Fibroblast of skin of scalp (primary cell): ENCODE data around the gene TAX1BP1. TPM values are rescaled to one million over a fixed set of nuclear protein-coding genes. Genes with fewer than 3 reads are reported as not detected.
A peak's percentile ranks its signal among the peaks of the same experiment; 100 is the strongest.

Experiments used
- DNase-seq: peaks from one replicate; pipeline ENCODE4 v3.0.0-alpha.2; 2013
- polyA plus RNA-seq, 2 experiments: library from polyadenylated mRNA; unstranded; fragments of 120-200 nt; gene quantifications; one replicate each; pipeline ENCODE4 v1.2.1, GENCODE V29; 2013; ENCODE audit not compliant: insufficient read length in 2 of 2

Gene TAX1BP1
- 90.5 TPM for polyA plus RNA-seq (2013, experiment 1 of 2; ENCODE audit: insufficient read length)
- 100 TPM for polyA plus RNA-seq (2013, experiment 2 of 2; ENCODE audit: insufficient read length)

DNA sequence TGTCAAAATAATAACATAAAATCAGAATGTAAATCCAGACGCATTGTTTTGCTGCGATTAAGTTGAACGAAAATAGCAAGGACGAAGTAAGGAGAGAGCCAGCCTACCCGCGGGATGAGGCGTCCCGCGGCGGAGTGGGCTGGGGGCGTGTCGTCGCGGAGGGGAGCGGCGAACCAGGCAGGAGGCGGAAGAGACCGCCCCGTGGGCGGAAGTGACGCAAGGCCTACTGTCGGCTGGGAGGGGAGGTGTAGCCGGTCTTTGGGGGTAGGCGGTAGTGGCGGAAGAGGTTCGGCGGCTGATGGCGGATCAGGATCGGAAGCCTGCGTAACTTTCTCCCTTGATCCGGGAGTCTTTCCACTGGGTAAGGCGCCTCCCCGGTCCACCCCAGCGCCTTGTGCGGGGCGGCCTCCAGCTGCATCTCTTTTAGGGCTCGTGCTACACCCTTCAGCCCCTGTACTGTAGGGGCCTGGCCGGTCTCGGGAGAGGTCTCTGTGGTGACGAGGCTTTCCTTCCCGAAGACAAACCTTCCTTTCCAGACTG, at the start of gene TAX1BP1:
TSS of gene TAX1BP1 (plus strand) at position 254 of the 540 bp plus-strand sequence. CDS start 8,363 bp downstream, outside the sequence.
- DNase-seq: peak; percentile 94

- DNase-seq: no peak
These were observed 49.3 kb upstream of the TAX1BP1 start for GRCh38 chr7:27690649-27691048.

DNA sequence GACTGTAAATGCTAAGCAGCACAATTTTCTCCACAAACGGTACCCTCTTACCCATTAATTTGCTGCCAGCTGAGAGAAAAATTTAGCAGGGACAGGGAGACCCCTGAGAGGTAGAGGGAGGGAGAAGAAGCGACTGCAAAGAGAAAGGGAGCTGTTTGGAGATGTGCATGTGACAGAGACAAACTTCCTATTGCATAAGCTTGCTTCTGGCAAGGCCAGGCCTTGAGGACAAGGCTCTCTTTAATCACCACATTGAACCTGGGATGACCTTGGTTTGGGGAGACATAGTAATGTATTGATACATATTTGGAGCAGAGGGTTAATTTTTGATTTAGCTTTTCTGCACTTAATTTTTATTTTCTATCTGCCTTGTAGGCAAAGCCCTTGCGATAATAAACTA, 46.2 kb upstream of the TAX1BP1 start:
- no peak for DNase-seq

- DNase-seq: no peak
These were observed 44.9 kb upstream of the TAX1BP1 start for GRCh38 chr7:27695096-27695495.

- DNase-seq: peak; percentile 20
These were observed 42.0 kb upstream of the TAX1BP1 start for GRCh38 chr7:27697861-27698430.

DNA sequence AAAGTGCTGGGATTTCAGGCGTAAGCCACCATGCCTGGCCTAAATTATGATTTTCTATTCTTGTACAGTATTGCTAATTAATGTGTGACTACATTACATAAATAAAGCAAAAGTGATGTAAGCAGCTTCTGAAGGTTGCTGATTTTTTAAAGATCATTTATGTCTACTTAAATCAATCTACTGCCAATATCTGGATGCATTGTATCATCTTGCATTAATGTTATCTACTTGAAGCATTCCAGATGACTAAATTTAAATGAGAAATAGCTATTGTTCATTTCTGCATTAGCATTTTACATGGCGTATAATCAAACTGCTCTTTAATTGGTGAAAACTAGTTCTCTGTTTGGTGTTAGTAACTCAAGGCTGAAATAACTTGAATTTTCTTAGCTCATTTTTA, 40.2 kb upstream of the TAX1BP1 start:
- DNase-seq: no peak

GRCh38 chr7:27700501-27700900, 39.5 kb upstream of the TAX1BP1 start:
- no peak for DNase-seq

GRCh38 chr7:27703181-27703580, 36.8 kb upstream of the TAX1BP1 start:
- peak; percentile 48 for DNase-seq

DNA sequence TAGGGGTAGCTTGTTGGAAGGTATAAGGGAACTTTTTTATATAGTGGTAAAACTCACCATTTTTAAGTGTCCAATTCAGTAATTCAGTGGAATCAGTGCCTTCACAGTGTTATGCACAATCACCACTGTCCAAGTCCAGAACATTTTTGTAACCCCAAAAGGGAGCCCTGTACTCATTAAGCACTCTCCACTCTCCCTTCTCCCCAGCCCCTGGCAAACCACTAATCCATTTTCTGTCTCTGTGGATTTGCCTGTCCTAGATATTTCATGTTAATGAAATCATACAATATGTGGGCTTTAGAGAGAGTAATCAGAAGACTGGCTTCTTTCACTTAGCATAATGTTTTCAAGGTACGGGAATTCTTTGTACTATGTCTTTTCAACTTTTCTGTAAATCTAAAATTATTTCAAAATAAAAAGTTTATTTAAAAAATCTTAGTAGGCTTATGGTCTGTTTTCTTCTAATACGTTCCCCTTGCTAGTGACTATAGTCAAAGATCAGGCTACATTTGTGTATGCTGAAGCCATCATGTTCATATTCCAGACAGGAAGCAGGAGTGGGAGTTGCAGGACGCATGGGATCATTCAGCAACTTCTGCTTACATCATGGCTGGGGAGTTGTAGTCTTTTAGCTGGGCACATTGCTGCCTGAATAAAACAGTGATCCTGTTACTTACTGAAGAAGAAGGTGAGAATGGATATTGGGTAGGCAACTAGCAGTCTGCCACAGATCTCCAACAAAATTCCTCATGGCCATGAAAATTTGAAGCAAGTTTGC, 35.4 kb upstream of the TAX1BP1 start:
- DNase-seq: no peak

DNA sequence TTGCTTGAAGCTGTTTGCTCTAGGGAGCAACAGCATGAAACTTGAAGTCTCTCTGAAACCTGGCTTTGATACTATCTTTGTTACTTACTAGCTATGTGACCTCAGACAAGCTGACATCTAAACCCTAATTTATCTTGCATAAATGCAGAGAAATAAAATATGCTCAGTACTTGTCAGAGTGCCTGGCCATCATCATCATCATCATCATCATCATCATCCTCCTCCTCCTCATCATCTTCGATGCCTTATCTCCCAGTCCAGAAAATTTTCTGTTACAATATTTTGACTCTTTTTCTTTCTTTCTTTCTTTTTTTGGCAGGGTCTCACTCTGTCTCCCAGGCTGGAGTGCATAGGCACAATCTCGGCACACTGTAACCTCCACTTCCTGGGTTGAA, 34.8 kb upstream of the TAX1BP1 start:
- DNase-seq: no peak

- DNase-seq: no peak
These were observed 31.5 kb upstream of the TAX1BP1 start for GRCh38 chr7:27708485-27708884.

- peak; percentile 74 for DNase-seq
These were observed 30.6 kb upstream of the TAX1BP1 start for GRCh38 chr7:27709137-27710075.

GRCh38 chr7:27712217-27712616, 27.7 kb upstream of the TAX1BP1 start:
- DNase-seq: no peak

DNA sequence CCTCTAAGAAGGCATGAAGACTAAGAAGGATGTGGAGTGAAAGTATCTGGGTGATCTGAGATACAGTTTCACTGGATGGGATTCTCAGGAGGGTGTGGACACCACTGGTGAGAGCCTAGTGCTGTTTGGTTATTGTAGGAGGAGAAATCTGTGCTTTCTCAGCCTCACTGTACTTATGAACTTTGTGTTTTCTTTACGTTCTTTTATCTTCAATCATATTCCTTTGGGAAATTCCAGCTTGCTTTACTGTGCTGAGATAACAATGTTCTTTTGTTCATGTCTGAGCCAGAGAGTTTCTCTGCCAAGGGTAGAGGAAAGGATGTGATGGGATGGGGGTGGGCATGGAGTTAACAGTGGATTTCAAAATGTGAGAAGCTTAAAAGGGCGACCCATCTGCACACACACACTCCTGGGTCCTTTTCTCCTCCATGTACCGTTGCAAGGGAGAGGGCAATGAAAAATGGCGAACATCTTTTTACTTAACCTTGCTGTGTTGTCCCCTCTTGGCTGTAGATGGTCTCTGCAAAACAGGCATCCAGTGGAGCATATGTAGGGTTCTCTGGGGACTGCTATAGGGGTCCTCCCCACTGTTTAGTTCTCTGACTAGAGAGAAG, 25.0 kb upstream of the TAX1BP1 start:
- DNase-seq: peak; percentile 56

DNA sequence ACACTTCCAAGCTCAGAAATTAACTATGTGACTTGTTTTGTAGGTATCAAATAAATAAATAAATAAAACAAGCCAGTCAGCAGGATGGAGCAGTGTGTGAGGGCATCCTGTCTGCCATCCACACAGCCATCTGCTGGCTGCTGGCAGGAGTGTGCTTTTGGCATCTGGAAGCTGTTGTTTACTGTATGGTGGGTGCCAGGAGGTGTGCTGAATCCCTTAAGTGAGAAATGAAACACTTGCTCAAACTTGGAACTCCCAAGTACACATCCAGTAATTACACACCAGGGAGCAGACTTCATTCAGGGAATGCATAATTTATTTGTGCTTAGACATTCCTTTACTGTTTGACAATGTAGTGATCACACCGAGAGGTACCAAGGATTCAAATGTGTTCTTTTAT, 16.9 kb upstream of the TAX1BP1 start:
- DNase-seq: no peak

- DNase-seq: no peak
These were observed 12.9 kb upstream of the TAX1BP1 start for GRCh38 chr7:27727058-27727457.

DNA sequence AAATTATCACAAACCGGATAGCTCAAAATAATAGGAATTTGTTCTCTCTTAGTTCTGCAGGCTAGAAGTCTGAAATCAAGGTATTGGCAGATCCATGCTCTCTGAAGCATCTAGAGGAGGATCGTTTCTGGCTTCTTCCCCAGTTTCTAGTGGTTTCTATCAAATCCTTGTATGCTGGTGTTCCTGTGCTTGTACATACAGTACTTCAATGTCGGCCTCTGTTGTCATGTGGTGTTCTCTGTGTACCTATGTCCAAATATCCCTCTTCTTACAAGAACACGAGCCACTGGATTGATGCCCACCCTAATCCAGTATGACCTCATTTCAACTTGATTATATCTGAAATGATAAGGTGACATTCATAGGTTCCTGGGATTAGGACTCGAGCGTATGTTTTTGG, 9.8 kb upstream of the TAX1BP1 start:
- DNase-seq: no peak

GRCh38 chr7:27734583-27734982, 5.4 kb upstream of the TAX1BP1 start:
- DNase-seq: no peak

DNA sequence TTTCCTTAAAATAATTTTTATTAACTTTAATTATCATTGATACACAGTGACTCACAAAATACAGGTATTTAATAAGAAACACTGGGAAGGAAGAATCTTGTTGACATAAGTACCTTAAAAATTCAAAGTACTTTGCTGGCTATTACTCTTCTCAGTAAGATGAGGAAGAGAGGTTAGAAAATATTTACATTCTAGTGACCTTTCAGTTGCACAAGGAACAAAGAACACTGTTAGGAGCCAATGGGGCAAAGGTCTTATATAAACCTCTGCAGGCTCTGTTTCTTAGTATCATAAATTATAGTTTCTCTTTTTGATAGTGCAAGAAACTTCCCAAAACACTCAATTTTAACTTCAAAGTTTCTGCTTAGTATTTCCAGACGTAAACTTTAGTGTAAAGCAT, 4.8 kb upstream of the TAX1BP1 start:
- DNase-seq: no peak

DNA sequence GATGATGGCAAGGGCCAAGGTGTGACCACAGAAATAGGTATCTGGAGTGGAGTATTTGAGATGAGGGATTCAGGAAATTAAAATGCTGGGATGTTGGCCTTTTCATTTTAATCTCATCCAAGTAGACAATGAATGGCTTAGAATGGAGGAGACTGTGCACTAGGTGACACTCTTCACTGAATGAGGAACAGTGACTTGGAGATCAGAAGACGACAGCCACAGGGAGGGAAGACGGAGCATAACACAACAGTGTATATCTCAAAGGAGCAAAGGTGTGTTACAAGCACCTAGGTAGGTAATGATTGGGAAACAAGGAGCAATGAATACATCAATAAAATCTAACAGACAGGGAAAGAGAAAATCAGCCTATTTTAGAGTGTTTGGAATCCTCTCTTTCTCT, 4.1 kb upstream of the TAX1BP1 start:
- no peak for DNase-seq

GRCh38 chr7:27737178-27737577, 2.8 kb upstream of the TAX1BP1 start:
- DNase-seq: no peak

- DNase-seq: no peak
These were observed 2.3 kb upstream of the TAX1BP1 start for GRCh38 chr7:27737616-27738015.
